ENCODE measurements around the gene F11R.
"Not testable (repeated sequence)": the region's sequence is repeated elsewhere in the genome, so short reads cannot be mapped to it uniquely, and the experiment has no call there.

F11R gene

DNA sequence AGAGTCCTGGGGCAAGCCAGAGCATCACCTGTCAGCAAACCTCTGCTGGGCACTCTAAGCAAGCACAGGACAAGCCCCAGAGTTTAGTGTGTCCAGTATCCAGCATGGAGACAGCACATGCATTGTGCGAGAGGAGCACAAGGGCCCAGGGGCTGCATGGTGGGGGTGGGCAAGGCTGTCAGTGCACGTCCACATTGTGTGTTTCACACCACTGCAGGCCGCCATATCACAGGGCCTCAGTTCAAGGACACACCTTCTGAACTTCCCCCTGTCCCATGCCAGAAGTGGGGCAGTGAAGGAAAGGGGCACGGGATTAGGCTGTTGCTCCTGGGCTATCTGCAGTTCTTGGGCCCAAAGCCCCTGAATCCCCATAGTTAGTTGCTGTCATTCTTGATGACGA, 18.6 kb upstream of the F11R start:
- no peak for DNase-seq

GRCh38 chr1:161039154-161039545, 18.2 kb upstream of the F11R start:
- no peak for DNase-seq

DNA sequence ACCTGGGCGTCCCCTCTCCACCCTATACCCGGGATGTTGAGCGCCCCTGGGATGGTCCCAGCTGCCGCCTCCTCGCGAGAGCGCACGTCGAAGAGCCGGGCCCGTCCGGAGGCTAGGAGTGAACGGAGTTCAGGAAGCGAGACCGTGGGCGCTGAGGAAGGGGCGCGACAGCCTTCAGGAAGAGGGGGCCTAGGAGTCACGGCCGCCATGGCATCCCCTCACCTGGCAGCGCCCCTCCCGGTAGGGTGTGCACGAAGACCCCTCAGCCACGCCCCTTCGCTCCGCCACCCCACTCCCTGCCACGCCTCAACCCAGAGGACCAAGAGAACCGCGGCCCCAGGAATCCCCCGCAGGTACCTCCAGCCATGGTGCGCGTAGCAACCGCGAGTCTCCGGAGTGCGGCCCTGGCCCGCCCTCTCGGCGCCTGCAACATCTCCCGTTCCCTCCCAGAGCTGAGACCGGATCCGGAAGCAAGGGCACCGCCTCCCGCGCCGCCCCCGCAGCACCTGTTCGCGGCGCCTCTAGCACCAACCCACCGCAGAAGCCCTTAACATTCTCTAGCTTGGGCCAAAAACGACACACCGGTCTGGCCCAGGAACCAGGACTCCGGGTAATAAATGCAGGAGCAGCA, 17.7 kb upstream of the F11R start, which contains the start of gene TSTD1:
Gene TSTD1, minus strand, starts transcription at position 442 of the 631 bp plus-strand sequence. Its CDS starts 75 bp downstream, at position 367.
- peak; percentile 55 for DNase-seq

GRCh38 chr1:161037661-161038522, 16.9 kb upstream of the F11R start:
- DNase-seq, result no peak

GRCh38 chr1:161033751-161034150, 12.8 kb upstream of the F11R start:
- DNase-seq, result no peak

DNA sequence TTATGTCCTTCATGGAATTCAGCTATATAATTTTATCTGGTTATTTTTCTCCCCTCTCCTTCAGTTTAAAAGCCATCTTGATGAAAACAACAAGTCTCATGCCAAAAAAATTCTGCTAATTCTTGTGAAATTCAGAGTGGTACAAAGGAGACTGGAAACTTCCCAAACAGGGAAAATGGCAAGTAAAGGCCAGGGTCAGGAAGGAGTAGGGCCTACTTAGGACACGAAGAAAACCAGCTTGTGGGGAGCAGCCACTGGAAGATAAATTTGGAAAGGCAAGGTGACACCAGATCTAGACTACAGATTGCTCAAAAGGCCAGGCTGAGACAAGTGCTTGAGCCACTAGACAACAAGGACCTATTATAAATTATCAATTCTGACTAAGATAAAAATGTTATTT, 11.5 kb upstream of the F11R start:
- DNase-seq, result no peak

DNA sequence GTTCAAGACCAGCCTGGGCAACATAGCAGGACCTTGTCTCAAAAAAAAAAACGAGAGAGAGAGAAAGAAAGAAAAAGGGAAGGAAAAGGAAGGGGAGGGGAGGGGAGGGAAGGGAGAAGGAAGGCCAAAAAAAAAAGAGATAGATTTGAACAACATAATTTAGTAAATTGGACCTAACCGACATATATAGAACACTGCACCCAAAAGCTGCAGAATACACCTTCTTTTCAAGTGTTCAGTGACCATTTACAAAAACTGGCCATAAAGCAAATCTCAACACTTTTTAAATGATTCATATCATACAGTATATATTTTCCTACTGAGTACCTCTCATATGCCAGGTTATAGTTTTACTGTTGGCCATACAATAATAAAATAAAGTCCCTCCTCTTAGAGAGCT, 10.9 kb upstream of the F11R start:
- DNase-seq, result no peak

- not testable (repeated sequence) for DNase-seq
Measured at GRCh38 chr1:161029466-161029865, 8.5 kb upstream of the F11R start.

- DNase-seq, result not testable (repeated sequence)
Measured at GRCh38 chr1:161026954-161027353, 6.0 kb upstream of the F11R start.

- DNase-seq, result not testable (repeated sequence)
Measured at GRCh38 chr1:161022432-161022831, 1.5 kb upstream of the F11R start.

GRCh38 chr1:161021970-161022353, 1.0 kb upstream of the F11R start:
- no peak for DNase-seq

DNA sequence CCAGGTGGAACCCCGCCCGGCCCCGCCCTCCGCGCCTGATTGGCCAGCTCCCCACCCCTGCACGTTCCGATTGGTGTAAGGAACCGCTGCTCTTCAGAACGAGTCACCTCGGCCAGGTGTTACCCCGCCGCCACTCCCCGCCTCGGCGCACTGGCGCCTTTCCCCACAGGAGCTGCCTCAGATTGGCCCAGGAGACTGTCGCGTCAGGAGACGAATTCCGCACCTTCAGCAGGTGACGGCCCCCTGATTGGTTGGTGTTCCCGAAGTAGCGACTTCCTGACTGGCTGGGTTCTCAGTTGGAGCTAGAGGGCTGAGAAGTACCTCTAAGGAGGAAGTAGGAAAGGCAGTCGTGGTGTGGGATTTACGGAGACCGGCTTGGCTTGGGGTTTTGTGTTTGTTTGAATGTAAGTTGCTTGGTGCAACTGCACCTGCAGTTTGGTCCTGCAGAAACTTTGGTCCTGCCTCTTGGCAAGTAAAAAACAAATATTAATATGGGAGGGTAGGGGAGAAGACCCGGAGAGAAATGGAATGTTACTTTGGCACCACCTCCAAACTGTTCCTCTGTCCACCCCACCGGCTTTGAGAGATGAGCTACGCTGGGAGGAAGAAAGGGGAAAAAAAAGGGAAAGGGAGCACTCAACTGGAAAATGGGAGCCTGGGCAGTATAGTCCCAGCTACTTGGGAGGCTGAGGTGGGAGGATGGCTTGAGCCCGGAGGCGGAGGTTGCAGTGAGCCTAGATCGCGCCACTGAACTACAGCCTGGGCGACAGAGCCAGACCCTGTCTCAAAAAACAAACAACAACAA, 415 bp upstream of the F11R start:
- DNase-seq, result peak; percentile 76

GRCh38 chr1:161019751-161020495, 1.0 kb downstream of the F11R start:
- DNase-seq, result peak; percentile 57

DNA sequence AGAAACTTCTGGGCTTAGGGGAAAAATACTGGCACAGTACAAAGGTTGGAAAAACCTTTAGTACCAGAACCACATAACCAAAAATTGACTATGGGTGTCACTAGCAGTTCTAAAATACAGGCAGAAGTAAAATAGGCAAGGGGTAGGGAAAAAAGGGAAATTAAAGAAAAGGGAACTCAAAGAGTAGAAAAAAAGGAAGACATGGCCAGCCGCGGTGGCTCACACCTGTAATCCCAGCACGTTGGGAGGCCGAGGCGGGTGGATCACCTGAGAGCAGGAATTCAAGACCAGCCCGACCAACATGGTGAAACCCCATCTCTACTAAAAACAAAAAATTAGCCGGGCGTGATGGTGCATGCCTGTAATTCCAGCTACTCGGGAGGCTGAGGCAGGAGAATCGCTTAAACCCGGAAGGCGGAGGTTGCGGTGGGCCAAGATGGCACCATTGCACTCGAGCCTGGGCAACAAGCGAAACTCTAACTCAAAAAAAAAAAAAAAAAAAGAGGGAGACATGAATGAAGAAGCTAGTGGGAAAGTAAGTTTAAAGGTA, 1.8 kb downstream of the F11R start:
- peak; percentile 35 for DNase-seq

- no peak for DNase-seq
Measured at GRCh38 chr1:161018631-161018930, 2.4 kb downstream of the F11R start.

GRCh38 chr1:161017756-161018630, 3.0 kb downstream of the F11R start:
- DNase-seq, result peak; percentile 30

DNA sequence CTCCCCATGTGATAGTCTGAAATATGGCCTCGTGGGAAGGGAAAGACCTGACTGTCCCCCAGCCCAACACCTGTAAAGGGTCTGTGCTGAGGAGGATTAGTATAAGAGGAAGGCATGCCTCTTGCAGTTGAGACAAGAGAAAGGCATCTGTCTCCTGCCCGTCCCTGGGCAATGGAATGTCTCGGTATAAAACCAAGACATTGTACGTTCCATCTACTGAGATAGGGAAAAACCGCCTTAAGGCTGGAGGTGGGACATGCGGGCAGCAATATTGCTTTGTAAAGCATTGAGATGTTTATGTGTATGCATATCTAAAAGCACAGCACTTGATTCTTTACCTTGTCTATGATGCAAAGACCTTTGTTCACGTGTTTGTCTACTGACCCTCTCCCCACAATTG, 3.8 kb downstream of the F11R start:
- not testable (repeated sequence) for DNase-seq

DNA sequence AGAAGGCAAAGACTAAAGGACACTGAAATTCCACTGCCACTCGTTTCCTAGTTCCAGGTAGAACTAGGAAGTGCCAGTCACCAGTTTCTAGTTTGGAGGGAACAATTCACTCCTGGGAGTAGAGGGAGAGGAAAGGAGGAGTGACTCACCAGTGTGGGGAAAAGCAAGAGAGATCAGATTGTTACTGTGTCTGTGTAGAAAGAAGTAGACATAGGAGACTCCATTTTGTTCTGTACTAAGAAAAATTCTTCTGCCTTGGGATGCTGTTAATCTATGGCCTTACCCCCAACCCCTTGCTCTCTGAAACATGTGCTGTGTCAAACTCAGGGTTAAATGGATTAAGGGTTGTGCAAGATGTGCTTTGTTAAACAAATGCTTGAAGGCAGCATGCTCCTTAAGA, 4.3 kb downstream of the F11R start:
- DNase-seq, result not testable (repeated sequence)

- peak; percentile 95 for DNase-seq
Measured at GRCh38 chr1:161013488-161014230, 7.3 kb downstream of the F11R start.

- DNase-seq, result peak; percentile 80
Measured at GRCh38 chr1:161013131-161013487, 7.8 kb downstream of the F11R start.

DNA sequence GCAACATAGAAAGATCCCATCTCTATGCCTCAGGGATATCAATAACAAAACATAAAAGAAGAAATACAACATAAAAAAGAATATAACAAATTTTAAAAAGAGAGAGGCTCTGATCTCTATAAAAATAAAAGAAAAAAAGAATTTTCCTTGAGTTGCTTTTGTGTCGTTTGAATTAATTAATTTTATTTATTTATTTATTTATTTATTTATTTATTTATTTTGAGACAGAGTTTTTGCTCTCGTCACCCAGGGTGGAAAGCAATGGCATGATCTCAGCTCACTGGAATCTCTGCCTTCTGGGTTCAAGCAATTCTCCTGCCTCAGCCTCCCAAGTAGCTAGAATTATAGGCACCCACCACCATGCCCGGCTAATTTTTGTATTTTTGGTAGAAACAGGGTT, 8.5 kb downstream of the F11R start:
- no peak for DNase-seq

All from inflammatory macrophage treated with lipopolysaccharide for 4 hours (primary cell).